Endothelial cell (in vitro differentiated cells): ENCODE results near the gene HTD2. TPM values are rescaled to one million over a fixed set of nuclear protein-coding genes. Genes with fewer than 3 reads are reported as not detected.
"Not testable (repeated sequence)": the region's sequence is repeated elsewhere in the genome, so short reads cannot be mapped to it uniquely, and the experiment has no call there.

Experiments
- DNase-seq: peaks from one replicate; pipeline ENCODE4 v3.0.0; 2021; ENCODE audit warnings: low spot score
- H3K27ac Mint-ChIP-seq: one replicate; pipeline ENCODE4 v1.8.0; 2021; ENCODE audit warnings: mixed read lengths, inconsistent platforms; ENCODE audit not compliant: unreplicated experiment
- H3K27me3 Mint-ChIP-seq: one replicate; pipeline ENCODE4 v1.8.0; 2021; ENCODE audit warnings: mild to moderate bottlenecking, moderate library complexity, mixed read lengths, inconsistent platforms; ENCODE audit not compliant: unreplicated experiment
- H3K36me3 Mint-ChIP-seq: one replicate; pipeline ENCODE4 v1.8.0; 2021; ENCODE audit warnings: mild to moderate bottlenecking, low read depth, mixed read lengths, inconsistent platforms; ENCODE audit not compliant: unreplicated experiment
- H3K4me1 Mint-ChIP-seq: one replicate; pipeline ENCODE4 v1.8.0; 2021; ENCODE audit warnings: mild to moderate bottlenecking, mixed read lengths, inconsistent platforms; ENCODE audit not compliant: unreplicated experiment
- H3K4me3 Mint-ChIP-seq: one replicate; pipeline ENCODE4 v1.8.0; 2021; ENCODE audit warnings: mild to moderate bottlenecking, mixed read lengths, inconsistent platforms; ENCODE audit not compliant: unreplicated experiment
- H3K9me3 Mint-ChIP-seq: one replicate; pipeline ENCODE4 v1.8.0; 2021; ENCODE audit warnings: mixed read lengths, inconsistent platforms; ENCODE audit not compliant: unreplicated experiment
- total RNA-seq: library from RNA; stranded (reverse); fragmentation: NEBNext Ultra II Directional; extraction: Animal tissue kit (Norgen Biotek cat#: 25700); gene quantifications from one replicate; pipeline ENCODE4 v1.2.1, GENCODE V29; 2021; ENCODE audit not compliant: unreplicated experiment
- TF ChIP-seq, protein P1 (sequence below): fragments of 200-600 bp; sonication (generic); IDR thresholded peaks from one replicate; pipeline ENCODE4 v1.5.0; 2021; ENCODE audit warnings: antibody characterized with exemption; ENCODE audit not compliant: unreplicated experiment

HTD2 gene
- total RNA-seq, 1 donor from 2014 or later, result 8.4 TPM

- TF ChIP-seq, protein P1, sequence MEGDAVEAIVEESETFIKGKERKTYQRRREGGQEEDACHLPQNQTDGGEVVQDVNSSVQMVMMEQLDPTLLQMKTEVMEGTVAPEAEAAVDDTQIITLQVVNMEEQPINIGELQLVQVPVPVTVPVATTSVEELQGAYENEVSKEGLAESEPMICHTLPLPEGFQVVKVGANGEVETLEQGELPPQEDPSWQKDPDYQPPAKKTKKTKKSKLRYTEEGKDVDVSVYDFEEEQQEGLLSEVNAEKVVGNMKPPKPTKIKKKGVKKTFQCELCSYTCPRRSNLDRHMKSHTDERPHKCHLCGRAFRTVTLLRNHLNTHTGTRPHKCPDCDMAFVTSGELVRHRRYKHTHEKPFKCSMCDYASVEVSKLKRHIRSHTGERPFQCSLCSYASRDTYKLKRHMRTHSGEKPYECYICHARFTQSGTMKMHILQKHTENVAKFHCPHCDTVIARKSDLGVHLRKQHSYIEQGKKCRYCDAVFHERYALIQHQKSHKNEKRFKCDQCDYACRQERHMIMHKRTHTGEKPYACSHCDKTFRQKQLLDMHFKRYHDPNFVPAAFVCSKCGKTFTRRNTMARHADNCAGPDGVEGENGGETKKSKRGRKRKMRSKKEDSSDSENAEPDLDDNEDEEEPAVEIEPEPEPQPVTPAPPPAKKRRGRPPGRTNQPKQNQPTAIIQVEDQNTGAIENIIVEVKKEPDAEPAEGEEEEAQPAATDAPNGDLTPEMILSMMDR, result no peak
- no peaks in the 10 kb centered on the region for H3K9me3 Mint-ChIP-seq
- H3K36me3 Mint-ChIP-seq, result no peaks in the 10 kb centered on the region
- no peak overlapping the region for H3K4me3 Mint-ChIP-seq
- no peaks in the 10 kb centered on the region for H3K27me3 Mint-ChIP-seq
- no peak for DNase-seq
- H3K27ac Mint-ChIP-seq, result no peak overlapping the region
- H3K4me1 Mint-ChIP-seq, result no peaks in the 10 kb centered on the region
Measured at GRCh38 chr3:58271901-58272501, 34.3 kb upstream of the HTD2 start.

- Mint-ChIP-seq H3K36me3 (peaks cover 4% of the 10 kb centered on the region), H3K9me3 (no peaks in the 10 kb centered on the region), H3K4me3 (no peak overlapping the region), H3K4me1 (no peaks in the 10 kb centered on the region), H3K27me3 (no peaks in the 10 kb centered on the region), H3K27ac (no peak overlapping the region)
- TF ChIP-seq, protein P1, result no peak
- no peak for DNase-seq
Measured at GRCh38 chr3:58272891-58273290, 33.4 kb upstream of the HTD2 start.

DNA sequence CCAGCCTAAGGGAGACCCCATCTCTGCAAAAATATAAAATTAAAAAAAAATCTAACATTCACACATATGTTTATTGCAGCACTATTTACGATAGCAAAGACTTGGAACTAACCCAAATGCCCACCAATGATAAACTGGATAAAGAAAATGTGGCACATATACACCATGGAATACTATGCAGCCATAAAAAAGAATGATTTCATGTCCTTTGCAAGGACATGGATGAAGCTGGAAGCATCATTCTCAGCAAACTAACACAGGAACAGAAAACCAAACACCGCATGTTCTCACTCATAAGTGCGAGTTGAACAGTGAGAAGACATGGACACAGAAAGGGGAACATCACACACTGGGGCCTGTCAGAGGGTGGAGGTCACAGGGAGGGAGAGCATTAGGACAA is 33.0 kb upstream of the HTD2 start:
- H3K27me3 Mint-ChIP-seq, H3K36me3 Mint-ChIP-seq, H3K9me3 Mint-ChIP-seq, H3K4me3 Mint-ChIP-seq, H3K4me1 Mint-ChIP-seq, H3K27ac Mint-ChIP-seq, DNase-seq: not testable (repeated sequence)

GRCh38 chr3:58274027-58274614 is 32.2 kb upstream of the HTD2 start:
- no peaks in the 10 kb centered on the region for H3K27me3 Mint-ChIP-seq
- no peak for DNase-seq

DNA sequence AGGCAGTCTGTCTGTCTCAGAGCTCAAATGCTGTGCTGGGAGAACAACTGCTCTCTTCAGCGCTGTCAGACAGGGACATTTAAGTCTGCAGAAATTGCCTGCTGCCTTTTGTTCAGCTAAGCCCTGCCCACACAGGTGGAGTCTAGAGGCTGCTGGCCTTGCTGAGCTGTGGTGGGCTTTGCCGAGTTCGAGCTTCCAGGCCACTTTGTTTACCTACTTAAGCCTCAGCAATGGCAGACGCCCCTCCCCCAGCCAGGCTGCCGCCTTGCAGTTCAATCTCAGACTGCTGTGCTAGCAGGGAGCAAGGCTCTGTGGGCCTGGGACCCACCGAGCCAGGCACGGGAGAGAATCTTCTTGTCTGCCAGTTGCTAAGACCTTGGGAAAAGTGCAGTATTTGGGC is 25.3 kb upstream of the HTD2 start:
- Mint-ChIP-seq H3K9me3 (no peaks in the 10 kb centered on the region), H3K36me3 (peaks cover 15% of the 10 kb centered on the region), H3K27ac (no peak overlapping the region), H3K27me3 (no peaks in the 10 kb centered on the region), H3K4me1 (no peaks in the 10 kb centered on the region), H3K4me3 (no peak overlapping the region)
- DNase-seq, result no peak
- TF ChIP-seq, protein P1, result no peak

More at GRCh38 chr3:58274027-58274614, 32.2 kb upstream of the HTD2 start:
- Mint-ChIP-seq H3K27ac (no peak overlapping the region), H3K4me3 (no peak overlapping the region), H3K36me3 (peaks cover 4% of the 10 kb centered on the region), H3K4me1 (no peaks in the 10 kb centered on the region), H3K9me3 (no peaks in the 10 kb centered on the region)
- TF ChIP-seq, protein P1, result no peak
